Suppressor macrophage treated with lipopolysaccharide for 1 hour (primary cell): Measurements from ENCODE around the gene BAIAP2.

Source experiments
- DNase-seq, 3 donors: peaks; one replicate each; pipeline ENCODE4 v3.0.0-alpha.2; 2020 to 2022

The BAIAP2 gene

GRCh38 chr17:81128774-81129173 is 93.8 kb downstream of the BAIAP2 start:
- no peak for DNase-seq

GRCh38 chr17:81129289-81129688 is 94.3 kb downstream of the BAIAP2 start:
- DNase-seq, result peak in 2 of 3 donors; percentile 14 to 37

- DNase-seq, result no peak
Measured at GRCh38 chr17:81129711-81130367, 94.9 kb downstream of the BAIAP2 start.

- DNase-seq, result no peak
Measured at GRCh38 chr17:81130385-81131361, 95.7 kb downstream of the BAIAP2 start.

GRCh38 chr17:81131486-81132196 is 96.7 kb downstream of the BAIAP2 start:
- DNase-seq, result no peak

GRCh38 chr17:81132197-81132540 is 97.2 kb downstream of the BAIAP2 start:
- no peak for DNase-seq

GRCh38 chr17:81132770-81133723 is 98.1 kb downstream of the BAIAP2 start:
- peak; percentile 24 to 59 (median 40) for DNase-seq

GRCh38 chr17:81134064-81134781 is 99.3 kb downstream of the BAIAP2 start:
- no peak for DNase-seq

GRCh38 chr17:81135505-81136278 is 100.7 kb downstream of the BAIAP2 start:
- no peak for DNase-seq

GRCh38 chr17:81136366-81136765 is 101.4 kb downstream of the BAIAP2 start:
- no peak for DNase-seq

- no peak for DNase-seq
Measured at GRCh38 chr17:81137248-81137647, 102.3 kb downstream of the BAIAP2 start.

- DNase-seq, result no peak
Measured at GRCh38 chr17:81138083-81138482, 103.1 kb downstream of the BAIAP2 start.

- DNase-seq, result no peak
Measured at GRCh38 chr17:81138500-81138899, 103.5 kb downstream of the BAIAP2 start.

- no peak for DNase-seq
Measured at GRCh38 chr17:81139428-81139827, 104.5 kb downstream of the BAIAP2 start.

- DNase-seq, result no peak
Measured at GRCh38 chr17:81140018-81140417, 105.1 kb downstream of the BAIAP2 start.

- no peak for DNase-seq
Measured at GRCh38 chr17:81140695-81141094, 105.7 kb downstream of the BAIAP2 start.

GRCh38 chr17:81142301-81143199 is 107.6 kb downstream of the BAIAP2 start:
- peak; percentile 87 to 93 (median 90) for DNase-seq

- no peak for DNase-seq
Measured at GRCh38 chr17:81143200-81143527, 108.2 kb downstream of the BAIAP2 start.

GRCh38 chr17:81143717-81144422 is 108.9 kb downstream of the BAIAP2 start:
- DNase-seq, result no peak
